HepG2 (cell line): ENCODE data around the gene ROM1. TPM values are rescaled to one million over a fixed set of nuclear protein-coding genes. Genes with fewer than 3 reads are reported as not detected.

Source experiments
- DRAP1 ChIP-seq: IDR thresholded peaks from 2 replicates; pipeline ENCODE4 v1.6.1; 2016; ENCODE audit warnings: missing genetic modification reagents, missing compliant biosample characterization
- FOXC1 ChIP-seq: sonication (generic); formaldehyde crosslinking; IDR thresholded peaks from 2 replicates; pipeline ENCODE4 v1.8.0; 2022; ENCODE audit warnings: mild to moderate bottlenecking, missing genetic modification reagents, borderline replicate concordance
- HOXA5 ChIP-seq: sonication (generic); formaldehyde crosslinking; IDR thresholded peaks from 2 replicates; pipeline ENCODE4 v1.4.0; 2020; ENCODE audit warnings: missing genetic modification reagents
- KIAA2018 ChIP-seq: sonication (generic); formaldehyde crosslinking; IDR thresholded peaks from 2 replicates; pipeline ENCODE4 v1.5.0; 2020; ENCODE audit warnings: mild to moderate bottlenecking, missing genetic modification reagents, borderline replicate concordance
- KLF12 ChIP-seq: sonication (generic); formaldehyde crosslinking; IDR thresholded peaks from 2 replicates; pipeline ENCODE4 v1.4.0; 2020; ENCODE audit warnings: missing genetic modification reagents, borderline replicate concordance
- MBD4 ChIP-seq: IDR thresholded peaks from 2 replicates; pipeline ENCODE4 v1.6.1; 2012; ENCODE audit warnings: low read length, inconsistent platforms, borderline replicate concordance
- NFYB ChIP-seq: sonication (generic); formaldehyde crosslinking; IDR thresholded peaks from 2 replicates; pipeline ENCODE4 v1.4.0; 2020; ENCODE audit warnings: missing genetic modification reagents
- ZFP1 ChIP-seq: IDR thresholded peaks from 2 replicates; pipeline ENCODE4 v1.6.1; 2016
- ZIK1 ChIP-seq: sonication (generic); formaldehyde crosslinking; IDR thresholded peaks from 2 replicates; pipeline ENCODE4 v1.5.0; 2020; ENCODE audit warnings: mild to moderate bottlenecking, low read depth, missing genetic modification reagents, borderline replicate concordance
- ZMYM2 ChIP-seq: sonication (generic); formaldehyde crosslinking; IDR thresholded peaks from 2 replicates; pipeline ENCODE4 v1.8.0; 2022; ENCODE audit warnings: mild to moderate bottlenecking, missing genetic modification reagents
- ZNF414 ChIP-seq: sonication (generic); formaldehyde crosslinking; IDR thresholded peaks from 2 replicates; pipeline ENCODE4 v1.5.0; 2020; ENCODE audit warnings: missing genetic modification reagents
- ZNF589 ChIP-seq: sonication (generic); formaldehyde crosslinking; conservative IDR thresholded peaks from 2 replicates; pipeline ENCODE4 v1.8.0; 2022; ENCODE audit warnings: mild to moderate bottlenecking, moderate library complexity, missing genetic modification reagents
- ZNF598 ChIP-seq: sonication (generic); formaldehyde crosslinking; IDR thresholded peaks from 2 replicates; pipeline ENCODE4 v1.5.1; 2020; ENCODE audit warnings: mild to moderate bottlenecking, missing genetic modification reagents, borderline replicate concordance
- ZNF777 ChIP-seq: sonication (generic); formaldehyde crosslinking; IDR thresholded peaks from 2 replicates; pipeline ENCODE4 v1.4.0; 2020; ENCODE audit warnings: missing genetic modification reagents
- polyA plus RNA-seq, 8 experiments: library from polyadenylated mRNA; depleted of rRNA in 3 of 8; stranded (reverse) in 7 of 8; unstranded in 1 of 8; fragments of >200 nt; fragmentation: Illumina TruSeq in 4 of 8; extraction: Trizol in 4 of 8; gene quantifications; 2 replicates each; pipeline versions ENCODE4 v1.2.1 to v1.2.3, GENCODE V29; 2011 to 2016; ENCODE audit warnings: low read depth in 4 of 8, missing spikeins in 1 of 8, mixed read lengths in 1 of 8; ENCODE audit not compliant: insufficient read depth in 1 of 8
- total RNA-seq, 5 experiments: library from RNA; depleted of rRNA; stranded (reverse); fragments of >200 nt; fragmentation: Illumina TruSeq; extraction: Trizol; gene quantifications; 2 replicates each; pipeline ENCODE4 v1.2.3, GENCODE V29; 2016; ENCODE audit warnings: low read depth in 1 of 5

Gene ROM1
- total and polyA plus RNA-seq, 2 of the 13 experiments (the other 11 are each of a cell fraction or from before 2014, with no cell fraction given), result 1.2 to 2.4 TPM

- TF ChIP-seq DRAP1 (CRISPR knock-in tag) (peak; percentile 90), ZNF777 (peak; percentile 57; the same call in 1 of the 2 replicates), KIAA2018 (0 out of 2 replicates have a peak, but pooled peaks have one; percentile 63), FOXC1 (peak; percentile 61), ZNF598 (no peak), NFYB (CRISPR knock-in tag) (peak; percentile 85), MBD4 (no peak), KLF12 (CRISPR knock-in tag) (no peak), HOXA5 (CRISPR knock-in tag) (no peak), ZMYM2 (CRISPR knock-in tag) (no peak), ZNF414 (CRISPR knock-in tag) (no peak), ZFP1 (CRISPR knock-in tag) (no peak), ZIK1 (CRISPR knock-in tag) (no peak), ZNF589 (CRISPR knock-in tag) (no peak)
Measured at GRCh38 chr11:62645946-62646824, 33.1 kb downstream of the ROM1 start, which contains the start of gene GANAB (continued).
